GM21529 (cell line): ENCODE data around the gene MATN1.
A peak's percentile ranks its signal among the peaks of the same experiment; 100 is the strongest.

Source experiments
- ATAC-seq: cut with Tn5 transposase; IDR thresholded peaks from one replicate; pipeline ENCODE4 v1.9.1; 2021; ENCODE audit not compliant: unreplicated experiment

MATN1 gene

GRCh38 chr1:30719406-30720270 is 3.7 kb downstream of the MATN1 start:
- no peak for ATAC-seq

DNA sequence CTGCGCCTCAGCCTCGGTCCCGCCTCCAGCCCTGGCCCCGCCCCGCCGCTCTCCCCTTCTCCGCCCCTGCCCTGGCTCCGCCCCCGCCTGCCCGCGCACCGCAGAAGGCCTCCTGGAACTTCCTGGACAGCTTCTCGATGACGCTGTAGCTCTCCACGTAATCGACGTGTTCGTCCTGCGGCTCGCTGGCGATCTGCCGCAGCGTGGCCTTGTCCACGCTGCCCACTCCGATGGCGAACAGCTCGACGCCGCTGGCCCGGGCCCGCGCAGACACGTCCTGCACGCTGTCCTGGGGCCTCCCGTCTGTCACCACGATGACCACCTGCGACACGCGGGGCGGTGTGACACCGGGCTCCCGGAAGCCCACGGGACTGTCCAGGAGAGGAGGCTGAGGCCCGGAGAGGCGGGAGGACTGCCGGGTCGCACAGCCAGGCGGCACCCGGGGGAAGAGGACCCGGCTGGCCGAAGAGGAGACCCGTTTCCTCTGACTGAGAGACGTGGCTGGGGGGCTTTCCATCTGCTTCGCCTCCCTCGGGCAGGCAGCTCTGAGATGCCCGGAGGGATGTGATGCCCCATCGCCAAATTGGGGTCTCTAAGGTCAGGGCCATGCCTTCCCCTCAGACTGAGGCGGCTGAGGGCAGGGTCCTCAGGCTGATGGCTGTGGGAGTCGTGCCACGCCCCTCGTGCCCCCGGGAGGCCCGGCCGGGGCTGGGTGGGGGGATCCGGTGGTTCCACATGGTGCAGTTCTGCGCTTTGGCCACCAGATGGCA is 4.6 kb downstream of the MATN1 start:
- ATAC-seq: peak; percentile 57

DNA sequence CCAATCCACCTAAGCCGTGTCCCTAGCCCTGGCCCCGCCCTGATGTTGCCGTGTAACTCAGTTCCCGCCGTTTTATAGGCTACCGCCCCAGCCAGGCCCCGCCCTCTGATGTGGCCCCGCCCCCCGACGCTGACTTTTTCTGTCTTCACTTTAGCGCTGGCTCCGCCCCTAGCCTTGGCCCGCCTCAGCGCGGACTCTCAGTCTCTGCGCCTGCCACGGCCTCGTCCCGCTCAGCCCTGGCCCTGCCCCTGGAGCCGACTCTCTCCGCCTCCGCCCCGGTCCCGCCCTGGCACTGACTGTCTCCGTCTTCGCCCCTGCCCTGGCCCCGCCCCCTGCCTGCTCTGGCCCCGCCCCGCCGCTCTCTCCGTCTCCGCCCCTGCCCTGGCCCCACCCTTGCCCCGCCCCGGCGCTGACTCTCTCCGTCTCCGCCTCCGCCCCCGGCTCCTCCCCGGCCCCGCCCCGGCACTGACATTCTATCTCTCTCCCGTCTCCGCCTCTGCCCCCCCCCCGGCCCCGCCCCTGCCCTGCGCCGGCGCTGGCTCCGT is 5.2 kb downstream of the MATN1 start:
- ATAC-seq: peak; percentile 82

DNA sequence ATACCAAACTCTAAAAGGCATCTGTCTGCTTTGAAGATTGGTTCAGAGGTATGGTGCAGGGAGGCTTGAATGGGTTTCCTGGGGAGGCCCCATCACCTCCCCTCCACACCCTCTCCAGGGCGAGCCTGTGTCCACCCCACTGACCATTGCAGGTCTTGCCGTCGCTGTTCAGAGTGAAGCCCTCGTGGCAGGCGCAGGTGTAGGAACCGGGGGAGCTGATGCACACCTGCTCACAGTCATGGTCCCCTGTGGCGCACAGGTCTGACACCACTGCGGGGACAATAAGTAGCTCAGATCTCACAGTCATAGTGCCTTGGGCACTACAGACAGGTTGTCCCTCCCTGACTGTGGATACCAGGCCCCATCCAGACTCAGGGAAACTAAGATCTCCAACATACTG is 6.7 kb downstream of the MATN1 start:
- ATAC-seq: no peak

DNA sequence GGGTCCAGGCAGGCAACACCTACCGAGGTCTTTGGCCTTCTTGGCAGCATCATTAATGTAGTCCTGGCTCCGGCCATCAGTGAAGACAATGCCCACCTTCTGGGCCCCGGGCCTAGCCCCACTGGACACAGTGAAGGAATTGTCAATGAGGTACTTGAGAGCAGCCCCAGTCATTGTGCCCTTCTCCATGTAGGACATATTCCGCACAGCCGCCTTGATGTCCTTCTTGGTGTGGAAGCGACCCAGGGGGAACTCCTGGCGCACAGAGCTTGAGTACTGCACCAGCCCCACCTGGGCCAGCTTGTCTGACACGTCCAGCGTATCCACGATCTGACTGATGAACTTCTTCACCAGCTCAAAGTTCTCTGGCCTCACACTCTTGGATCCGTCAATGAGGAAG is 7.5 kb downstream of the MATN1 start:
- ATAC-seq: no peak

GRCh38 chr1:30715216-30715615 is 8.2 kb downstream of the MATN1 start:
- ATAC-seq: no peak

DNA sequence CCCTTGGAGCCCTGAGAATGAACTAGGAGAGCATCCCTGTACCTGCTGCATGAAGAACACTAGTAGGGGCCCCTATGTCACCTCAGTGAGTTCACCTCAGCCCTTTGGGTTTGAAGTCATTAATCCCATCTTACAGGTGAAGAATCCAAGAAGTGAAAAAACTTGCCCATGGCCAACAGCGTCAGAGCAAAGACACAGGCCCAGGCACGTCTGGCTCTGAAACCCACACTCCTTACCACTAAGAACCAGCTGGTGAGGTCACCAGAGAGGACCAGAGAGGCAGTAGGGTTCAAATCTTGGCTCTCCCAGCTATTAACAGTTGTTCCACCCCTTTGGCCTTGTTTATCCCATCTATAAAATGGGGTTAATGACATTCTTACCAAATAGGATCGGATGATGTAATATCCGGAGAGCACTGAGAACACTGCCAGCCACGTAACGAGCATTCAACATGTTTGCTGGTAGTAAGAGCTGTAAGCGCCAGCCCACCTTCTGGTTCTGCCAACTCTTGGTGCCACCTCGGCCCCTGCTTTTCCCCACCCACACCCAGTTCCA is 8.8 kb downstream of the MATN1 start:
- no peak for ATAC-seq

DNA sequence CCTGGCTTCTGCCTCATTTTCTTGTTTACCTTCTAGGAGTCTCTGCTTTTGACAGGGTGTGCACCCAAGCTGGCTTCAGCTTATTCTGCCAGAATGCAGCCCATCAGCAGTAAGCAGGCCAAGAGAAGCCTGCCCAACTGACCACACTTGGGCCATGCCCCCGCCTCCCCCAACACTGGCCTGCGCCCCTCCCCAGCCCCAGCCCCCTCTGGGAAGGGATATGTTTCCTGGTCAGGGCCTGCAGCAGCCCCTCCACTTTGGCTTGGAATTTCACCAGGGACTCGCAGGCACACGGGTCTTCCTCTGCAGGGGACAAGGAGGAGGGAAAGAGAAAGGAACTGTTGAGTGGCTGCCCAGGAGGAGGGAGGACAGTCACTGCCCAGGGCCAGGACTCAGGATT is 9.4 kb downstream of the MATN1 start:
- no peak for ATAC-seq

DNA sequence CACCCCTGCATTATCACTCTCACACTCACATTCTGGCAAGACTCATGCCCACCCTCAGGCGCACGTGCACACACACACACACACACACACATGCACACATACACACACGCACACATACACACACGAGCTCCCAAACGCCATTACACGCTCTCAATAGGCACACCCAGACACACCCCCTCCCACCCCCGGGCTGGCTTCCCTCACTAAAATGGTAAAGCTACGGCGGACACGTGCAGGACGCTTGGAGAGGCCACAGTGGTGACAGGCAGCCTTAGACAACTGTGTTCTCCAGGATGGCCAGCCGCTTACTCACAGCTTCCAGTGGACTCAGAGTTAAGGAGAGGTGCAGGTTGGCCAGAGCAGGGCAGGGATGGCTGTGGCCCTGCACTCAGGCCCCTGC is 10.1 kb downstream of the MATN1 start:
- no peak for ATAC-seq

DNA sequence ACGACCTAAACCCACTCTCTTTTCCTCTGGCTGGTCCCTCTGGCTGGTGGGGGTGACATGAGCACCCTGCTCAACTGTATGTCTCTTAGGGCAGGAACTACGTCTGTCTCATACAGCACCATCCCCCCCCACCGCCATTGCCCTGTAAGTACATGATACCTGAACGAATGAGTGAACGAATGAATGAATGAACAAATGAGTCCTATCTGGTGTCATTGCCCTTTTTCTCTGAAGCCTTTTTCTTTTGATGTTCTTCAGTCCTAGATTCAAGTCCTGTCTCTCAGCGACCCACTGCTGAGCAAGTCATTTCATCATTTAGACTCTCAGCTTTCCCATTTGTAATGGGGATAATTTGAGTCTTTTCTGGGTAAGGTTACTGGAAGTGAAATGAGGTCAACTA is 10.8 kb downstream of the MATN1 start:
- ATAC-seq: no peak

GRCh38 chr1:30710407-30710806 is 13.0 kb downstream of the MATN1 start:
- ATAC-seq: no peak

- no peak for ATAC-seq
These were observed 15.0 kb downstream of the MATN1 start for GRCh38 chr1:30708361-30708728.

DNA sequence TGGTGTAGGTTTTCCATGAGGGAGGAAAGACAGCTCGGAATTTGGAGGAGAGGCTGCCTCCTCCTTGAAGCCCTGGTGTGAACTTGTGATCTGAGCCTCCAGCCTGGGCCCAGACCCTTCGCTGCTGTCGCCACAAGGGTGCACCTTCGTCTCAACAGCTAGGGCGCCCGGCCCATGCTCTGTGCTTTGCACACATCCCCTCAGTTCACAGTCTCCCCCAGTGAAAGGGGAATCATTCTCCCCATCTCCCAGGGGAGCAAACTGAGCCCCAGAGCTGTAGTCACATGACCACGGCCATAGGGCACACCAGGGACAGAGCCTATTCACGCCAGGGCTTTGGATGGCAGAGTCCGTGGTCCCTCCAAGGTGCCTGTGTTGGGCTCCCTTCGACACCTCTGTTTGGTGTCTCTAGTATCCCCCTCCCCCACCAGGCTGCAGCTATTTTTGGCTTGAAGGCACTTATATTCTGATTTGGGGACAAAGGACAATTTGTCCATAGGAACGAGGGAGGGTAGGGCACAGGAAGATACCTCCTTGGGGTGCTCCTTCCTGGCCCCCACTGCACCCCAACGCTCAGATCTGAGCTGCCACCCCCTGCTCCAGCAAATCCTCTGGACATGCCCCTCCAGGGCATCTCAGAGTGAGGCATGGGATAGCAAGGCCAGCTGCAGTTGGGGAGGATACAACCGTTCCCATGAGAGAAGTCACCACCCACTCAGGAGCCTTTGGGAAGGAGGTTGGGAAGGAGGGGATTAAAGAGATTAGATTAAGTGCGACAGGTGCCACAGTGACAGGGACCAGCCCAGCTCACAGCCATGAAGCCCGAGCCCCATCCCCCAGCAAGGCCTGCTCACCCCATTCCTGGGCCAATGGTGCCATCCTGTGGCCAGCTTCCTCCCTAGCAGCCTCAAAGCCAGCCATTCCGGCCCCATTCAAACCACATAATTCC is 15.7 kb downstream of the MATN1 start:
- ATAC-seq: no peak

DNA sequence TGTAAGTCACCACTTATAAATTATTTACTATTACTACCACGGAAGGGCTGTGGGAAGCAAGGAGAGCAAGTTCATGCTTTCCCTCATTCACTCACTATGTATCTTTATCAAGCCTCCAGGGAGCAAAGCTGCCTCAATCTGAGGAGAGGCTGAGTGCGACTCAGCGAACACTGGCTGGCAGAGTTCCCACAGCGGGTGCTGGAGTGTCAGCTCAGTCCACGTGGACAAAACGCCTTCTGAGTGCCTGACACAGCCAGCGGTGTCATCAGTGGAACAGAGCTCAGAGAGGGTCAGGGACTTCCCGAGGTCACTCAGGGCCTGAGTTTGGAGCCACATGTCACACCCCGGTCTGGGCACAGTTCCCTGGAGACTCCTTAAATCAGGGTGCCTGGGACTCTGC is 16.9 kb downstream of the MATN1 start:
- ATAC-seq: no peak

- ATAC-seq: no peak
These were observed 17.7 kb downstream of the MATN1 start for GRCh38 chr1:30705698-30706097.

GRCh38 chr1:30704765-30705509 is 18.4 kb downstream of the MATN1 start:
- ATAC-seq: no peak

DNA sequence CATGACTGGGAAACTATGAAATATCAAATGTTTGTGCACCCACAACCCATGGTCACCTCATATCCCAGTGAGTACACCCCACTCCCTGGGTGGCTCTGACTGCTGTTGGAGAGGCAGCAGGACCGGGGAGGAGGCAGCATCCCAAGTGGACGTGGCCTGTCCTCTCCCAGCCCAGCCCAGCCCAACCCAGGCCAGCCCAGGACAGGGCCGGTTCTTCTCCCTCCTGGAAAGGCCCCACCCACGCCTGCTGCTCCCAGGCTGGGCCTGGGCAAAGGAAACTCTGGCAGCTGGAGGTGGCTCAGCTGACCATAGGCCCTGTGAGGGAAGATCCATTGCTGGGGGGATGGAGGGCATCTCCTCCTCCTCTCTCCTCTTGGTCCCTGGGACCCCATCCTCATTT is 19.1 kb downstream of the MATN1 start:
- no peak for ATAC-seq

DNA sequence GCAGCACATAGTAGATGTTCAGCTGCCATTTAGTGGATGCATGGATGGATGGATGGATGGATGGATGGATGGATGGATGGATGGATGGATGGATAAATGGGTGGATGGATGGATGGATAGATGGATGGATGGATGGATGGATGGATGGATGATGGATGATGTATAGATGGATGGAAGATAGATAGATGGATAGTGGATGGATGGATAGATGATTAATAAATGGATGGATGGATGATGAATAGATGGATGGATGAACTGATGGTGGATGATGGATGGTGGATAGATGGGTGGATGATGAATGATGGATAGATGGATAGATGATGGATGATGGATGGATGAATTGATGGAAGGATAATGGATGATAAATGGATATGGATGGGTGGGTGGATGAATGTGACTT is 20.6 kb downstream of the MATN1 start:
- no peak for ATAC-seq

DNA sequence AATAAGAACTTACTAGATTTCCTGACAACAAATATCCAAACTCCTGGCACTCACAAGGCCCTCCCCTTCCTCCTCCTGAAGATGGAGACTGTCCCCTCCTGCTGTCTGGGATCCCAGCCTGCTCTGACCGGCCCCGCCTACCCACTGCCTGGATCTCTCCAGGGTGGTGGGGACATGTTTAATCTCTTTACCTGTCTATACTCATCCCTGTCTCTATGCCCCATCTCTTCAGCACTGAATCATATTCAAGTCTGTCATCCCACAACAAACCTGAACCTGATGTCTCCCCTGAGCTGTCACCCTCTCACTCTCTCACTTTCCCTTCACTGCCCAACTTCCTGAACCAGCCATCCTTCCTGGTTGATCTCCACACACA is 22.1 kb downstream of the MATN1 start:
- no peak for ATAC-seq
